Measurements from ENCODE around the gene KRTAP12-4. TPM values are rescaled to one million over a fixed set of nuclear protein-coding genes. Genes with fewer than 3 reads are reported as not detected.

Gene KRTAP12-4
- total RNA-seq, 1 donor from 2014 or later, result not detected

DNA sequence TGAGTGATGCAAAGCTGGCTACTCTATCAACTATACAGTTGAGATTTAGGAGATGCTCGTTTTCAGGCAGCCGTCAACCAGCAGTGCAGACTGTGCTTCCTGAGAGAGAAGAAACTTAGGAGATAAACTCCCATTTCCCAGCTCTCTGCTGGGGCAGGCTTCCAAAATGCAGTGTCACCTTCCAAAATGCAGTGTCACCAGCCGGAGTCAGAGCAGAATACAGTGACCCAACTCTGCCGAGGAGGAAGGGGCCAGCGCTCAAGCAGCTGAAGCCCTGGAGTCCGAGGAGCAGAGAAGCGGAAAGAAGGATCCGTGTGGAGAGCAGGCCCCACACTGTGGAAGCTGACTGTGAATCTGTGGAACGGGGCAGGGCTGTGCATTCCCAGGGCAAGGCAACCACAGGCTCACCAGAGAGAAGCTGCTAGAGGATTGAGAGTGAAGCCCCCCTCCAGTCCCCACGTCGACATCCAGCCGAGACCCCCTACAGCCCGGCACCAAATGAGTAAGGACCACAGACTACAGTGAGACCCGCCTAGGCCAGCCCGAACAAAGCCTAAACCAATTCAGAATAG is 28.2 kb upstream of the KRTAP12-4 start:
- H3K4me1 Mint-ChIP-seq (ENCODE audit: unreplicated experiment), result peaks cover 5% of the 10 kb centered on the region
- no peak overlapping the region for H3K27ac Mint-ChIP-seq (ENCODE audit: unreplicated experiment)
- H3K9me3 Mint-ChIP-seq (ENCODE audit: unreplicated experiment), result no peaks in the 10 kb centered on the region
- TF ChIP-seq, protein P1, sequence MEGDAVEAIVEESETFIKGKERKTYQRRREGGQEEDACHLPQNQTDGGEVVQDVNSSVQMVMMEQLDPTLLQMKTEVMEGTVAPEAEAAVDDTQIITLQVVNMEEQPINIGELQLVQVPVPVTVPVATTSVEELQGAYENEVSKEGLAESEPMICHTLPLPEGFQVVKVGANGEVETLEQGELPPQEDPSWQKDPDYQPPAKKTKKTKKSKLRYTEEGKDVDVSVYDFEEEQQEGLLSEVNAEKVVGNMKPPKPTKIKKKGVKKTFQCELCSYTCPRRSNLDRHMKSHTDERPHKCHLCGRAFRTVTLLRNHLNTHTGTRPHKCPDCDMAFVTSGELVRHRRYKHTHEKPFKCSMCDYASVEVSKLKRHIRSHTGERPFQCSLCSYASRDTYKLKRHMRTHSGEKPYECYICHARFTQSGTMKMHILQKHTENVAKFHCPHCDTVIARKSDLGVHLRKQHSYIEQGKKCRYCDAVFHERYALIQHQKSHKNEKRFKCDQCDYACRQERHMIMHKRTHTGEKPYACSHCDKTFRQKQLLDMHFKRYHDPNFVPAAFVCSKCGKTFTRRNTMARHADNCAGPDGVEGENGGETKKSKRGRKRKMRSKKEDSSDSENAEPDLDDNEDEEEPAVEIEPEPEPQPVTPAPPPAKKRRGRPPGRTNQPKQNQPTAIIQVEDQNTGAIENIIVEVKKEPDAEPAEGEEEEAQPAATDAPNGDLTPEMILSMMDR (IDR thresholded peaks at IDR 0.05; ENCODE audit: unreplicated experiment), result no peak
- peaks cover 8% of the 10 kb centered on the region for H3K27me3 Mint-ChIP-seq (ENCODE audit: unreplicated experiment)
- no peak for DNase-seq (ENCODE audit: low spot score)
- H3K4me3 Mint-ChIP-seq (ENCODE audit: unreplicated experiment), result no peak overlapping the region
- no peaks in the 10 kb centered on the region for H3K36me3 Mint-ChIP-seq (ENCODE audit: low read depth, unreplicated experiment)

DNA sequence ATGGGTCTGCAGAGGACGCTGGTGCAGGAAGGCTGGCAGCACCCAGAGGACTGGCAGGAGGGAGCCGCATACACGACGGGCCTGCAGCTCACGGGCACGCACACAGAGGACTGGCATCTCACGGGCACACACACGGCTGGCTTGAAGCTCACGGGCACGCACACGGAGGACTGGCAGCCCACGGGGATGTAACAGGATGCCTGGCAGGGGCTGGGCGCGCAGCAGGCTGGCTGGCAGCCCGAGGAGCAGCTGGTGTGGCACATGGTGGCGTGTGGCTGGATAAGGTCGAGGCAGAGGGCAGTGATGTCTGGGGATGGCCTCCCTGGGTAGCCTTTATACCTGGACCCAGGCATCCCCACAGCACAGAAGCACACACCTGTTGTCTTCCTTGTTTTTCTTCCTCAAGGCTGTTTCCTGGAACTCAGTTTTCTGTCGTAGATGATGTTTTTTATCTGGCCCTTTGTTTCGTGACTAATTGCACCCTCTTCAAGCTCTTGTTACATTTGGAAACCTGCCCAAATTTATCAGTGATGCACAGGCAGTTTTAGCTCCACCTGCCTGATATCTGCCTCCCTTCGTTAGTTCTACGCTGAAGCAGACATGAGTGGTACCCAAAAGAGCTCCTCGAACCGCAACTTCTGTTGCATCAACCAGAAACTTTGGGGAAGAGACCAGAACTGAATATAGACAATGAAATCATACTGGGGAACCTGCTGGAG is 27.6 kb upstream of the KRTAP12-4 start, which contains the start of gene KRTAP12-1:
Gene KRTAP12-1 (minus strand): TSS at position 303 of the 719 bp plus-strand sequence. CDS start 40 bp downstream, at position 263.
- H3K36me3 Mint-ChIP-seq (ENCODE audit: low read depth, unreplicated experiment), result no peaks in the 10 kb centered on the region
- TF ChIP-seq, protein P1 (IDR thresholded peaks at IDR 0.05; ENCODE audit: unreplicated experiment), result no peak
- peaks cover 8% of the 10 kb centered on the region for H3K27me3 Mint-ChIP-seq (ENCODE audit: unreplicated experiment)
- H3K4me1 Mint-ChIP-seq (ENCODE audit: unreplicated experiment), result peaks cover 5% of the 10 kb centered on the region
- H3K27ac Mint-ChIP-seq (ENCODE audit: unreplicated experiment), result no peak within 1 kb of the TSS
- H3K4me3 Mint-ChIP-seq (ENCODE audit: unreplicated experiment), result no peak within 1 kb of the TSS
- no peaks in the 10 kb centered on the region for H3K9me3 Mint-ChIP-seq (ENCODE audit: unreplicated experiment)
- no peak for DNase-seq (ENCODE audit: low spot score)

DNA sequence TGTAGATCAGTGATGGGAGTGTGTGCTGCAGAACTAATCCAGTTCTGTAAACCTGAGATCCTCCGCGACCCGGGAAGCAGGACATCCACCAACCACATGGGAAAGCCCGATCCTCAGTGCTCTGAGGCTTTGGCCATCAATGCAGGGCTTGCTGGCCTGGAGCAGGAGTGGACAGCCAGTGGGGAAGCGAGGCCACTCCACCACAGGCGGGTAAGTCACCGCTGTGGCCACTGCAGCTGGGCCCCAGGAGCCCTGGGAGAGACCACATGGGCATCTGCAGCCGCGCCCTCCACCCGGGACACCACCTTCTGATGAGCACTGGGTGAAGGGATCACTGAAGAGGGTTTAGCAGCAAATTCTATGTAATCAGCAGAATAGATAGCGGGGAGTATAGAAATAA is 26.7 kb upstream of the KRTAP12-4 start:
- no peaks in the 10 kb centered on the region for H3K4me1 Mint-ChIP-seq (ENCODE audit: unreplicated experiment)
- H3K27ac Mint-ChIP-seq (ENCODE audit: unreplicated experiment), result no peak overlapping the region
- no peak for DNase-seq (ENCODE audit: low spot score)
- H3K4me3 Mint-ChIP-seq (ENCODE audit: unreplicated experiment), result no peak overlapping the region
- H3K27me3 Mint-ChIP-seq (ENCODE audit: unreplicated experiment), result peaks cover 2% of the 10 kb centered on the region
- no peaks in the 10 kb centered on the region for H3K9me3 Mint-ChIP-seq (ENCODE audit: unreplicated experiment)
- TF ChIP-seq, protein P1 (IDR thresholded peaks at IDR 0.05; ENCODE audit: unreplicated experiment), result no peak
- no peaks in the 10 kb centered on the region for H3K36me3 Mint-ChIP-seq (ENCODE audit: low read depth, unreplicated experiment)

DNA sequence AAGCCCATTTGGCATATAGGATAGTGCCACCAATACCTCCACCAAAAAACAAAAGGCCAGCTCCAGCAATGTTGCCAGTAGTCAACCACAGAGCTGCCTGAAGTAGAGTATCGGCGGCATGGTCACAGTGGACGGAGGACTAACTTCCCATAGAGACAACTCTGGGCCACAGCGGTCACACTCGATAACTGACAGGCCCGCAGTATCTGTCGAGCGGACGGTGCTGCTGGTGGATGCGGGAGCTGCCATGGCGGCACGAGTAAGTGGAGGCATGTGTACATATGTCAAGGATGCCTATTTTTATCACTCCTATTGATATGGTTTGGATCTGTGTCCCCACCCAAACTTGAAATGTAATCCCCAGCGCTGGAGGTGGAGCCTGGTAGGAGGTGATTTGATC is 23.4 kb upstream of the KRTAP12-4 start:
- TF ChIP-seq, protein P1 (IDR thresholded peaks at IDR 0.05; ENCODE audit: unreplicated experiment), result no peak
- Mint-ChIP-seq H3K27ac (ENCODE audit: unreplicated experiment) (no peak overlapping the region), H3K4me1 (ENCODE audit: unreplicated experiment) (no peaks in the 10 kb centered on the region), H3K9me3 (ENCODE audit: unreplicated experiment) (no peaks in the 10 kb centered on the region), H3K36me3 (ENCODE audit: low read depth, unreplicated experiment) (no peaks in the 10 kb centered on the region), H3K27me3 (ENCODE audit: unreplicated experiment) (peaks cover 4% of the 10 kb centered on the region), H3K4me3 (ENCODE audit: unreplicated experiment) (no peak overlapping the region)
- DNase-seq (ENCODE audit: low spot score), result no peak

DNA sequence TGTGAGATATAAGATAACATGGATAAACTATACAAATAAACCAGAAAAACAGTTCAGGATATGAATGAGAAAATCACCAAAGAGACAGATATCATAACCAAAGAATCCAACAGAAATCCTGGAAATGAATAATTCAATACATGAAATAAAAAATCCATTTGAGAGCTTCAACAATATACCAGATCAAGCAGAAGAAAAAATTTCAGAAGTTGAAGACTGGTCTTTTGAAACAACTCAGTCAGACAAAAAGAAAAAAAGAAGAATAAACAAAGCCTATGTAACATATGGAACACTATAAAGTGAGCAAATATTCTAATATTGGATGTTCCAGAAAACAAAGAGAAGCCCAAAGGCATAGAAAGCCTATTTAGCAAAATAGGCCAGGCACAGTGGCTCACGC is 17.5 kb upstream of the KRTAP12-4 start:
- H3K4me3 Mint-ChIP-seq (ENCODE audit: unreplicated experiment), result no peak overlapping the region
- peaks cover 10% of the 10 kb centered on the region for H3K9me3 Mint-ChIP-seq (ENCODE audit: unreplicated experiment)
- no peaks in the 10 kb centered on the region for H3K4me1 Mint-ChIP-seq (ENCODE audit: unreplicated experiment)
- TF ChIP-seq, protein P1 (IDR thresholded peaks at IDR 0.05; ENCODE audit: unreplicated experiment), result no peak
- H3K27ac Mint-ChIP-seq (ENCODE audit: unreplicated experiment), result no peak overlapping the region
- H3K36me3 Mint-ChIP-seq (ENCODE audit: low read depth, unreplicated experiment), result peaks cover 8% of the 10 kb centered on the region
- peaks cover 4% of the 10 kb centered on the region for H3K27me3 Mint-ChIP-seq (ENCODE audit: unreplicated experiment)
- no peak for DNase-seq (ENCODE audit: low spot score)

All from endothelial cell (in vitro differentiated cells).